SK-N-SH treated with all-trans-retinoic acid at 6 μM for 48 hours (cell line): Measurements from ENCODE around the gene B3GNT5.

Source experiments
- ATAC-seq: fragments of 200-7000 bp; cut with Tn5 transposase; 3 replicates; pipeline ENCODE4 v1.9.1; 2020; ENCODE audit warnings: mild to moderate bottlenecking, moderate library complexity
- ARNTL ChIP-seq: fragments of 450-650 bp; formaldehyde crosslinking; IDR thresholded peaks from 2 replicates; pipeline ENCODE4 v1.5.0; 2020; ENCODE audit warnings: low read depth, mild to moderate bottlenecking, moderate library complexity, borderline replicate concordance
- BACH2 ChIP-seq: fragments of 250-450 bp; sonication (Bioruptor Pico); IDR thresholded peaks from 2 replicates; pipeline ENCODE4 v1.9.0; 2021; ENCODE audit warnings: mild to moderate bottlenecking, borderline replicate concordance
- ESRRG ChIP-seq: fragments of 250-450 bp; sonication (Bioruptor Pico); IDR thresholded peaks from 2 replicates; pipeline ENCODE4 v1.6.1; 2021; ENCODE audit warnings: mild to moderate bottlenecking
- GLIS3 ChIP-seq: fragments of 250-450 bp; sonication (Bioruptor Pico); IDR thresholded peaks from 2 replicates; pipeline ENCODE4 v1.5.0; 2020; ENCODE audit warnings: mild to moderate bottlenecking, moderate library complexity
- ISL1 ChIP-seq: fragments of 250-450 bp; sonication (Bioruptor Pico); IDR thresholded peaks from 2 replicates; pipeline ENCODE4 v2.1.2; 2022; ENCODE audit warnings: mild to moderate bottlenecking, moderate library complexity
- OSR1 ChIP-seq: fragments of 250-450 bp; sonication (Bioruptor Pico); IDR thresholded peaks from 2 replicates; pipeline ENCODE4 v1.8.0; 2022; ENCODE audit warnings: moderate library complexity, mild to moderate bottlenecking, inconsistent platforms
- SNAI2 ChIP-seq: fragments of 250-450 bp; sonication (Bioruptor Pico); IDR thresholded peaks from 2 replicates; pipeline ENCODE4 v1.5.0; 2020; ENCODE audit warnings: mild to moderate bottlenecking, moderate library complexity
- TCF4 ChIP-seq: fragments of 250-450 bp; sonication (Bioruptor Pico); IDR thresholded peaks from 2 replicates; pipeline ENCODE4 v1.8.0; 2021; ENCODE audit warnings: mild to moderate bottlenecking, moderate library complexity, borderline replicate concordance
- ZC3H10 ChIP-seq: fragments of 250-450 bp; sonication (Bioruptor Pico); IDR thresholded peaks from 2 replicates; pipeline ENCODE4 v1.5.1; 2021; ENCODE audit warnings: mild to moderate bottlenecking, moderate library complexity
- ZFP30 ChIP-seq: fragments of 450-650 bp; formaldehyde crosslinking; IDR thresholded peaks from 2 replicates; pipeline ENCODE4 v1.5.0; 2022; ENCODE audit warnings: mild to moderate bottlenecking, moderate library complexity
- ZNF565 ChIP-seq: fragments of 450-650 bp; formaldehyde crosslinking; conservative IDR thresholded peaks from 2 replicates; pipeline ENCODE4 v1.5.0; 2020; ENCODE audit warnings: low read depth, mild to moderate bottlenecking, moderate library complexity
- ZNF70 ChIP-seq: fragments of 450-650 bp; formaldehyde crosslinking; IDR thresholded peaks from 2 replicates; pipeline ENCODE4 v1.5.0; 2020; ENCODE audit warnings: mild to moderate bottlenecking, moderate library complexity
- ZNF8 ChIP-seq: fragments of 450-650 bp; formaldehyde crosslinking; IDR thresholded peaks from 2 replicates; pipeline ENCODE4 v1.5.0; 2020; ENCODE audit warnings: mild to moderate bottlenecking, moderate library complexity
- TF ChIP-seq, protein P1 (sequence below): fragments of 250-450 bp; sonication (Bioruptor Pico); IDR thresholded peaks from 2 replicates; pipeline ENCODE4 v1.5.1; 2021; ENCODE audit warnings: mild to moderate bottlenecking, moderate library complexity
- TF ChIP-seq, protein P2 (sequence below): fragments of 250-450 bp; sonication (Bioruptor Pico); IDR thresholded peaks from 2 replicates; pipeline ENCODE4 v1.5.0; 2020; ENCODE audit warnings: mild to moderate bottlenecking, moderate library complexity
- TF ChIP-seq, protein P3 (sequence below): fragments of 250-450 bp; sonication (Bioruptor Pico); IDR thresholded peaks from 2 replicates; pipeline ENCODE4 v1.8.0; 2020; ENCODE audit warnings: mild to moderate bottlenecking, moderate library complexity, borderline replicate concordance
- TF ChIP-seq, protein P4 (sequence below): fragments of 250-450 bp; sonication (Bioruptor Pico); IDR thresholded peaks from 2 replicates; pipeline ENCODE4 v1.5.1; 2020; ENCODE audit warnings: low read depth, mild to moderate bottlenecking, moderate library complexity
- TF ChIP-seq, protein P5 (sequence below): fragments of 250-450 bp; sonication (Bioruptor Pico); IDR thresholded peaks from 2 replicates; pipeline ENCODE4 v1.8.0; 2021; ENCODE audit warnings: low read depth, mild to moderate bottlenecking, moderate library complexity, borderline replicate concordance

B3GNT5 gene

DNA sequence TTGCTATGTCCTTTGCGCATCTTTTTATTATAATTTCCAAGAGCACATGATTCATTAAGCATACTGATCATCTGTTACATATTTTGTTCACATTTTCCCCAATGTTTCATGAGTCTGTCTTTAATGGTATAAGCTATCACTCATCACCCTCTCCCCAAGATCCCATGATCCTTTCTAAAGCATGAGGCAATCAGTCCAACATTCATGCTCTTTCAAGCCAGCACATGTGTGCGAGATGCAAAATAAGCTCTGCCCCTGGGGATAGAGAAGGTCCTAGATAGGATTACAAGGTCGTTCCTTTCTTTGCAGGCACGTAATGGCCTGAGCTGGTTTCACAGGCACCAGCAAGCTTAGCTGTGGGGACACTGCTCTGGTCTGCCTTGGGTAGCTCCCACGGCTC, 32.2 kb upstream of the B3GNT5 start:
- TF ChIP-seq, protein P1, sequence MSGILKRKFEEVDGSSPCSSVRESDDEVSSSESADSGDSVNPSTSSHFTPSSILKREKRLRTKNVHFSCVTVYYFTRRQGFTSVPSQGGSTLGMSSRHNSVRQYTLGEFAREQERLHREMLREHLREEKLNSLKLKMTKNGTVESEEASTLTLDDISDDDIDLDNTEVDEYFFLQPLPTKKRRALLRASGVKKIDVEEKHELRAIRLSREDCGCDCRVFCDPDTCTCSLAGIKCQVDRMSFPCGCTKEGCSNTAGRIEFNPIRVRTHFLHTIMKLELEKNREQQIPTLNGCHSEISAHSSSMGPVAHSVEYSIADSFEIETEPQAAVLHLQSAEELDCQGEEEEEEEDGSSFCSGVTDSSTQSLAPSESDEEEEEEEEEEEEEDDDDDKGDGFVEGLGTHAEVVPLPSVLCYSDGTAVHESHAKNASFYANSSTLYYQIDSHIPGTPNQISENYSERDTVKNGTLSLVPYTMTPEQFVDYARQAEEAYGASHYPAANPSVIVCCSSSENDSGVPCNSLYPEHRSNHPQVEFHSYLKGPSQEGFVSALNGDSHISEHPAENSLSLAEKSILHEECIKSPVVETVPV (CRISPR knock-in tag) = no peak
- TF ChIP-seq ZC3H10 (CRISPR knock-in tag) (no peak), ZNF8 (CRISPR knock-in tag) (no peak), OSR1 (CRISPR knock-in tag) (no peak)
- TF ChIP-seq, protein P2, sequence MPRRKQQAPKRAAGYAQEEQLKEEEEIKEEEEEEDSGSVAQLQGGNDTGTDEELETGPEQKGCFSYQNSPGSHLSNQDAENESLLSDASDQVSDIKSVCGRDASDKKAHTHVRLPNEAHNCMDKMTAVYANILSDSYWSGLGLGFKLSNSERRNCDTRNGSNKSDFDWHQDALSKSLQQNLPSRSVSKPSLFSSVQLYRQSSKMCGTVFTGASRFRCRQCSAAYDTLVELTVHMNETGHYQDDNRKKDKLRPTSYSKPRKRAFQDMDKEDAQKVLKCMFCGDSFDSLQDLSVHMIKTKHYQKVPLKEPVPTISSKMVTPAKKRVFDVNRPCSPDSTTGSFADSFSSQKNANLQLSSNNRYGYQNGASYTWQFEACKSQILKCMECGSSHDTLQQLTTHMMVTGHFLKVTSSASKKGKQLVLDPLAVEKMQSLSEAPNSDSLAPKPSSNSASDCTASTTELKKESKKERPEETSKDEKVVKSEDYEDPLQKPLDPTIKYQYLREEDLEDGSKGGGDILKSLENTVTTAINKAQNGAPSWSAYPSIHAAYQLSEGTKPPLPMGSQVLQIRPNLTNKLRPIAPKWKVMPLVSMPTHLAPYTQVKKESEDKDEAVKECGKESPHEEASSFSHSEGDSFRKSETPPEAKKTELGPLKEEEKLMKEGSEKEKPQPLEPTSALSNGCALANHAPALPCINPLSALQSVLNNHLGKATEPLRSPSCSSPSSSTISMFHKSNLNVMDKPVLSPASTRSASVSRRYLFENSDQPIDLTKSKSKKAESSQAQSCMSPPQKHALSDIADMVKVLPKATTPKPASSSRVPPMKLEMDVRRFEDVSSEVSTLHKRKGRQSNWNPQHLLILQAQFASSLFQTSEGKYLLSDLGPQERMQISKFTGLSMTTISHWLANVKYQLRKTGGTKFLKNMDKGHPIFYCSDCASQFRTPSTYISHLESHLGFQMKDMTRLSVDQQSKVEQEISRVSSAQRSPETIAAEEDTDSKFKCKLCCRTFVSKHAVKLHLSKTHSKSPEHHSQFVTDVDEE (CRISPR knock-in tag) = no peak
- no peak for ATAC-seq

DNA sequence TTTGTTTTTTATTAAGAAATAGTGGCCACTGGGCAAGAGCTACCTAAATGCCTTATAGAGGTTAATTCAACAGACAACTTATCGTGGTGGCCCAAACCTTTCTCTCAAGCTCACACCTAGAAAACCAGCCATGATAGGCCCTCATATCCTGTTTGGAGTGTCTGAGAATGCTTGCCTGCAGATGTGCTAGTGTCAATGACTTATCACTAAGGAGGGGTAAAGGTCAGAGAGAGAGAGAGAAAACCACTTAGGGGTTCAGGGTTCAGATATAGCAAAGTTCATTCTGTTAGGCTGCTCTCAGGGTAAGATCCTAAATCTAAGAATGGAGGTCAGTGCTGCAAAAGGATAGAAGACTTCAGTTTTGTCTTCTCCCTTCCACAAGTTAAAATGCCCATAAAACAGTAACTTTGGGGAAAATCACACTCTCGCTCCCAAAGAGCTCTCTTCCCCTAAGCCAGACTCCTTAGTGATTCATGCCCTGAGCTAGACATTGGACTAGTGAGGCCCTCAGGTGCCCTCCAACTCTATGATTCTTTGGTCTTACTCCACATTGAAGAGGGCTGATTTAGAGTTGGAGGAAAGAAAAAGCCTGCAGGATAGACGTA, 30.3 kb upstream of the B3GNT5 start:
- TF ChIP-seq ZFP30 (CRISPR knock-in tag) = no peak
- TF ChIP-seq TCF4 (CRISPR knock-in tag) = no peak
- no peak for TF ChIP-seq ZNF8 (CRISPR knock-in tag)
- no peak for TF ChIP-seq BACH2 (CRISPR knock-in tag)
- TF ChIP-seq GLIS3 (CRISPR knock-in tag) = no peak
- no peak for TF ChIP-seq SNAI2 (CRISPR knock-in tag)
- TF ChIP-seq, protein P3, sequence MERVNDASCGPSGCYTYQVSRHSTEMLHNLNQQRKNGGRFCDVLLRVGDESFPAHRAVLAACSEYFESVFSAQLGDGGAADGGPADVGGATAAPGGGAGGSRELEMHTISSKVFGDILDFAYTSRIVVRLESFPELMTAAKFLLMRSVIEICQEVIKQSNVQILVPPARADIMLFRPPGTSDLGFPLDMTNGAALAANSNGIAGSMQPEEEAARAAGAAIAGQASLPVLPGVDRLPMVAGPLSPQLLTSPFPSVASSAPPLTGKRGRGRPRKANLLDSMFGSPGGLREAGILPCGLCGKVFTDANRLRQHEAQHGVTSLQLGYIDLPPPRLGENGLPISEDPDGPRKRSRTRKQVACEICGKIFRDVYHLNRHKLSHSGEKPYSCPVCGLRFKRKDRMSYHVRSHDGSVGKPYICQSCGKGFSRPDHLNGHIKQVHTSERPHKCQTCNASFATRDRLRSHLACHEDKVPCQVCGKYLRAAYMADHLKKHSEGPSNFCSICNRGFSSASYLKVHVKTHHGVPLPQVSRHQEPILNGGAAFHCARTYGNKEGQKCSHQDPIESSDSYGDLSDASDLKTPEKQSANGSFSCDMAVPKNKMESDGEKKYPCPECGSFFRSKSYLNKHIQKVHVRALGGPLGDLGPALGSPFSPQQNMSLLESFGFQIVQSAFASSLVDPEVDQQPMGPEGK (CRISPR knock-in tag) = no peak
- no peak for TF ChIP-seq ZNF70 (CRISPR knock-in tag)
- no peak for TF ChIP-seq ESRRG (CRISPR knock-in tag)
- TF ChIP-seq ZC3H10 (CRISPR knock-in tag) = no peak
- TF ChIP-seq ISL1 (CRISPR knock-in tag) = no peak
- TF ChIP-seq, protein P4, sequence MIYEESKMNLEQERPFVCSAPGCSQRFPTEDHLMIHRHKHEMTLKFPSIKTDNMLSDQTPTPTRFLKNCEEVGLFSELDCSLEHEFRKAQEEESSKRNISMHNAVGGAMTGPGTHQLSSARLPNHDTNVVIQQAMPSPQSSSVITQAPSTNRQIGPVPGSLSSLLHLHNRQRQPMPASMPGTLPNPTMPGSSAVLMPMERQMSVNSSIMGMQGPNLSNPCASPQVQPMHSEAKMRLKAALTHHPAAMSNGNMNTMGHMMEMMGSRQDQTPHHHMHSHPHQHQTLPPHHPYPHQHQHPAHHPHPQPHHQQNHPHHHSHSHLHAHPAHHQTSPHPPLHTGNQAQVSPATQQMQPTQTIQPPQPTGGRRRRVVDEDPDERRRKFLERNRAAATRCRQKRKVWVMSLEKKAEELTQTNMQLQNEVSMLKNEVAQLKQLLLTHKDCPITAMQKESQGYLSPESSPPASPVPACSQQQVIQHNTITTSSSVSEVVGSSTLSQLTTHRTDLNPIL = no peak
- no peak for TF ChIP-seq ARNTL (CRISPR knock-in tag)
- no peak for TF ChIP-seq ZNF565 (CRISPR knock-in tag)
- TF ChIP-seq, protein P5, sequence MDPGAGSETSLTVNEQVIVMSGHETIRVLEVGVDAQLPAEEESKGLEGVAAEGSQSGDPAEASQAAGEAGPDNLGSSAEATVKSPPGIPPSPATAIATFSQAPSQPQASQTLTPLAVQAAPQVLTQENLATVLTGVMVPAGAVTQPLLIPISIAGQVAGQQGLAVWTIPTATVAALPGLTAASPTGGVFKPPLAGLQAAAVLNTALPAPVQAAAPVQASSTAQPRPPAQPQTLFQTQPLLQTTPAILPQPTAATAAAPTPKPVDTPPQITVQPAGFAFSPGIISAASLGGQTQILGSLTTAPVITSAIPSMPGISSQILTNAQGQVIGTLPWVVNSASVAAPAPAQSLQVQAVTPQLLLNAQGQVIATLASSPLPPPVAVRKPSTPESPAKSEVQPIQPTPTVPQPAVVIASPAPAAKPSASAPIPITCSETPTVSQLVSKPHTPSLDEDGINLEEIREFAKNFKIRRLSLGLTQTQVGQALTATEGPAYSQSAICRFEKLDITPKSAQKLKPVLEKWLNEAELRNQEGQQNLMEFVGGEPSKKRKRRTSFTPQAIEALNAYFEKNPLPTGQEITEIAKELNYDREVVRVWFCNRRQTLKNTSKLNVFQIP (CRISPR knock-in tag) = no peak
- TF ChIP-seq, protein P2 (CRISPR knock-in tag) = no peak
- no peak for TF ChIP-seq OSR1 (CRISPR knock-in tag)
- TF ChIP-seq, protein P1 (CRISPR knock-in tag) = no peak
- TF ChIP-seq, all 23 proteins: peak for 0
- ATAC-seq = no peak
